Activated gamma-delta T cell treated with Interleukin-2 at 50 U/mL for 16 hours (primary cell): ENCODE data around the gene SYCP2.

Experiments
- DNase-seq: peaks from one replicate; pipeline ENCODE4 v3.0.0-alpha.2; 2020

SYCP2 gene

GRCh38 chr20:59820204-59821041 lies 113.0 kb downstream of the SYCP2 start:
- DNase-seq: no peak

- no peak for DNase-seq
Observed at GRCh38 chr20:59819496-59820203, 113.8 kb downstream of the SYCP2 start.

- DNase-seq: no peak
Observed at GRCh38 chr20:59818911-59819310, 114.5 kb downstream of the SYCP2 start.

- no peak for DNase-seq
Observed at GRCh38 chr20:59817846-59818615, 115.4 kb downstream of the SYCP2 start.

GRCh38 chr20:59817406-59817805 lies 116.0 kb downstream of the SYCP2 start:
- DNase-seq: no peak

- no peak for DNase-seq
Observed at GRCh38 chr20:59816146-59816738, 117.2 kb downstream of the SYCP2 start.

- DNase-seq: no peak
Observed at GRCh38 chr20:59814840-59815340, 118.5 kb downstream of the SYCP2 start.

GRCh38 chr20:59813948-59814839 lies 119.2 kb downstream of the SYCP2 start:
- no peak for DNase-seq
